Osteocyte (in vitro differentiated cells): ENCODE results near the gene DDX41. TPM values are rescaled to one million over a fixed set of nuclear protein-coding genes. Genes with fewer than 3 reads are reported as not detected.
A peak's percentile ranks its signal among the peaks of the same experiment; 100 is the strongest.

Experiments
- DNase-seq: peaks from one replicate; pipeline ENCODE4 v3.0.0; 2021; ENCODE audit warnings: mixed read lengths; ENCODE audit not compliant: unreplicated experiment; ENCODE audit errors: extremely low spot score
- H3K27ac Mint-ChIP-seq: one replicate; pipeline ENCODE4 v1.8.0; 2021; ENCODE audit warnings: mild to moderate bottlenecking, mixed read lengths; ENCODE audit not compliant: unreplicated experiment
- H3K27me3 Mint-ChIP-seq: one replicate; pipeline ENCODE4 v1.8.0; 2021; ENCODE audit warnings: mixed read lengths; ENCODE audit not compliant: unreplicated experiment
- H3K36me3 Mint-ChIP-seq: one replicate; pipeline ENCODE4 v1.8.0; 2021; ENCODE audit warnings: mixed read lengths; ENCODE audit not compliant: unreplicated experiment
- H3K4me1 Mint-ChIP-seq: one replicate; pipeline ENCODE4 v1.8.0; 2021; ENCODE audit warnings: mixed read lengths; ENCODE audit not compliant: unreplicated experiment
- H3K4me3 Mint-ChIP-seq: one replicate; pipeline ENCODE4 v1.8.0; 2021; ENCODE audit warnings: mild to moderate bottlenecking, moderate library complexity, mixed read lengths; ENCODE audit not compliant: unreplicated experiment
- H3K9me3 Mint-ChIP-seq: one replicate; pipeline ENCODE4 v1.8.0; 2021; ENCODE audit warnings: mixed read lengths; ENCODE audit not compliant: unreplicated experiment
- total RNA-seq: library from RNA; stranded (reverse); gene quantifications from 2 replicates; pipeline ENCODE4 v1.2.1, GENCODE V29; 2021
- TF ChIP-seq, protein P1 (sequence below): fragments of 200-600 bp; sonication (generic); IDR thresholded peaks from 2 replicates; pipeline ENCODE4 v1.5.0; 2021; ENCODE audit warnings: antibody characterized with exemption, mild to moderate bottlenecking, moderate library complexity

Gene DDX41
- total RNA-seq, 1 donor from 2014 or later, result 83.1 TPM

DNA sequence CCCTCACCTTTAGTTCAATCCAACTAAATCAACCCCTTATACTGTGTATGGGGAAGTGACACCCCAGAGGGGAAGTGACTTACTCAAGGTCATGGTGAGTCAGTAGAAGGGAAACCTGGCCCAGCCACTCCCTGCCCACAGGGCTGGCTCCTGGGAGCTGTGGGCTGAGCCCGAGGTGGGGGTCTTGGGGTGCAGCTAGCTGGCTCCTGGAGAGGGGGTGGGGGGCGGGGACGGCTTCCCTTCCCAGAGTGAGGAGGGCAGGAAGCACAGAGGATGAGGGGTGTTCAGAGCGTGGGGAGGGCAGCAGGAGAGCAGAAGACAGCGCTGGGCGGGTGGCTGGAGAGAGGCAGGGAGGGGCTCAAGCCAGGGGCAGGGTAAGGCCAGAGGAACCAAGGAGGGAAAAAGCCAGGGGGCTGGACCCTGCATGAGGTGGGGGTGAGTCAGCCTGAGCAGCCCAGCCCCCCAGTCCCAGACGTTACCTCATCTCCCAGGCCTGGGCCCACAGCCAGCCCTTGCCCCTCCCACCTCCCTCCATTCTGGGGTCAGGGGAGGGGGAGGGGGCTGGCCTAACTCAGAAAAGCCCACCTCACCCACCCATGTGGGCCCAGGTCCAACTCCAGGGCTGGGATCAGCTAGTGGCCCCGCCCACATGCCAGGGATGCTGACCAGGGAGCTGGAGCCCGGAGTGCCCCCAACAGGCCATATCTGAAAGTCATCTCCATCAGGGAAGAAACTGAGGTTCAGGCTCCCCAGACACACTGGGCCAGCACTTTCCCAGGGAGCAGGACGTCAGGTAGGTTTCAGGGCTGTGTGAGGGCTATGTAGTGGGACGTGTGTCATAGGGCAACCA lies 22.2 kb downstream of the DDX41 start:
- peak; percentile 97 for DNase-seq
- Mint-ChIP-seq H3K36me3 (peaks cover 13% of the 10 kb centered on the region), H3K27me3 (no peaks in the 10 kb centered on the region), H3K9me3 (no peaks in the 10 kb centered on the region), H3K27ac (peak overlapping the region; percentile 91), H3K4me3 (peak overlapping the region; percentile 84), H3K4me1 (peaks cover 69% of the 10 kb centered on the region)
- TF ChIP-seq, protein P1, sequence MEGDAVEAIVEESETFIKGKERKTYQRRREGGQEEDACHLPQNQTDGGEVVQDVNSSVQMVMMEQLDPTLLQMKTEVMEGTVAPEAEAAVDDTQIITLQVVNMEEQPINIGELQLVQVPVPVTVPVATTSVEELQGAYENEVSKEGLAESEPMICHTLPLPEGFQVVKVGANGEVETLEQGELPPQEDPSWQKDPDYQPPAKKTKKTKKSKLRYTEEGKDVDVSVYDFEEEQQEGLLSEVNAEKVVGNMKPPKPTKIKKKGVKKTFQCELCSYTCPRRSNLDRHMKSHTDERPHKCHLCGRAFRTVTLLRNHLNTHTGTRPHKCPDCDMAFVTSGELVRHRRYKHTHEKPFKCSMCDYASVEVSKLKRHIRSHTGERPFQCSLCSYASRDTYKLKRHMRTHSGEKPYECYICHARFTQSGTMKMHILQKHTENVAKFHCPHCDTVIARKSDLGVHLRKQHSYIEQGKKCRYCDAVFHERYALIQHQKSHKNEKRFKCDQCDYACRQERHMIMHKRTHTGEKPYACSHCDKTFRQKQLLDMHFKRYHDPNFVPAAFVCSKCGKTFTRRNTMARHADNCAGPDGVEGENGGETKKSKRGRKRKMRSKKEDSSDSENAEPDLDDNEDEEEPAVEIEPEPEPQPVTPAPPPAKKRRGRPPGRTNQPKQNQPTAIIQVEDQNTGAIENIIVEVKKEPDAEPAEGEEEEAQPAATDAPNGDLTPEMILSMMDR, result peak; percentile 53

DNA sequence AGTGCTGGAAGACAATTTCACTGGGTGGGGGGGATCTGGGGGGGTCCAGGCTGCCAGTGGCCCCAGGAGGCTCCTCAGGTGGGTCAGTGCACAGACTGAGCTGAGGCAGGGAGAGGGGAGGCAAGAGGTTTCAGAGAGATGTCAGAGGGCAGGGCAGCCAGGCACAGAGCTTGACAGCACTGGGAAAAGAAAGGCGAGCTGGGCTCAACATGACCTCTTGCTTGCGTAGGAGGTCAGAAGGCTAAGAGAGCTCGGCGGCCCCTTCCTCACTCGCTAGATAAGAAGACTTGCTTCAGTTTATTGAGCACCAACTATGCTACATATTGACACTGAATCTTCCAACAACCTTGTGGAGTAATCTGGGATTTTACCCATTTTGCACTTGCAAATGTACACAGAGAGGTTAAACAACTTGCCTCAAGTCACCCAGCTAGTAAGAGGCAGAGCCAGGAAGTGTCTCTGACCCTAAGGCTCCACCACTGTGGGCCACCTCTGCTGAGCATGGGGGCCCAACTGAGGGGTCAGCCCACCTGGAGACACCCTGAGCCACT lies 22.9 kb downstream of the DDX41 start:
- H3K27ac Mint-ChIP-seq, result peak overlapping the region; percentile 91
- DNase-seq, result no peak
- H3K4me3 Mint-ChIP-seq, result no peak overlapping the region
- H3K9me3 Mint-ChIP-seq, result no peaks in the 10 kb centered on the region
- H3K27me3 Mint-ChIP-seq, result no peaks in the 10 kb centered on the region
- H3K36me3 Mint-ChIP-seq, result peaks cover 14% of the 10 kb centered on the region
- H3K4me1 Mint-ChIP-seq, result peaks cover 62% of the 10 kb centered on the region
- TF ChIP-seq, protein P1, result no peak

DNA sequence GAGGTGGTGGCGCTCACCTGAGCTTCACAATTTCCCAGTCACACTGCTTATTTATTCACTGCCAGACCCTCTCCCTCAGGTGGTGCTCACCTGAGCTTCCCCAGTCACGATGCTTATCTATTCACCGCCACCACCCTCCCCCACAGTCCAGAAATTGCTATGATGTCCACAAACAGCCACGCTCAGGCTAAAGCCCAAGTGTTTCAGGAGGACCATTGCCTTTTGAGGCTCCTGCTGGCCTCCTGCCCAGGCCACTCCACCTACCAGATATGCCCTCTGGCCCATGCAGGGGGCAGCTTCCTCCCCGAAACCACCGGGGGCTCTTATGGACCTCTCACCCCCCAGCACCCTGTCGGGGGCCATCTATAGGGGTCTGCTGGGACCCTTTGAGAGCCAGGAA lies 23.9 kb downstream of the DDX41 start:
- no peaks in the 10 kb centered on the region for H3K9me3 Mint-ChIP-seq
- H3K27ac Mint-ChIP-seq, result peak overlapping the region; percentile 91
- TF ChIP-seq, protein P1, result no peak
- peak overlapping the region; percentile 14 for H3K4me3 Mint-ChIP-seq
- no peaks in the 10 kb centered on the region for H3K27me3 Mint-ChIP-seq
- H3K4me1 Mint-ChIP-seq, result peaks cover 52% of the 10 kb centered on the region
- H3K36me3 Mint-ChIP-seq, result peaks cover 20% of the 10 kb centered on the region
- no peak for DNase-seq

DNA sequence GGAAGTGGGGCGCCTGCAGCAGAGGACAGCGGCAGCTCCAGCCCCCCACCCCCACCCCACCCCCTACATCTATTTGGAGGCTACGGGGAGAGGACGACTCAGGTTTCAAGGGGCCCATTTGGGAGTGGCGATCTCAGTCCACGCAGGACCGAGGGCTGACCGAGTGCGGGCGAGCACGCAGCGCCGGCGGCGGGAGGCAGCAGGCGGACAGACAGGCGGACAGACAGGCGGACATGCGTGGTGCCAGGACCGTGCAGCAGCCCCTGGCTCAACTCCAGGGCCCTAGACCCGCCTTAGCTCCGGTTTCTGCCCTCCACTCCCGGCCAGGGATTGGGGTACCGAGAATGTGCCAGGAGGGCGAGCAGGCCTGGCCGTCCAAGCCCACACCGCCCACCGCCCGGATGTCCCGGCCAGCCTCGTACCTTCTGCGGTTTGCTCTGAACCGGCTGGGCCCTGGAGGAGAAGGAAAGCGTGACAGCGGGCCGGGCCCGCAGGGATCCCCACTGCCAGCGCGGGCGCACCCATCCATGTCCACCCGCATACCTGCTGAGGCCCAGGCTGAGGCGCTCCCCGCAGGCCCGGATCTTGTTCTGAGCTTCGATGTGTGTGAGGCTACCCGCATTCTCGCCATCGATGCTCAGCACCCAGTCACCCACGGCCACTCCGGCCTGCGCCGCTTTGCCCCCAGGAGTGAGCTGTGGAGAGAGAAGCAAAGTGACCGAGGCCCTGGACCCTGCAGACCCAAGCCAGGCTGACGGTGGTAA lies 24.6 kb downstream of the DDX41 start:
- H3K27ac Mint-ChIP-seq, result peak overlapping the region; percentile 91
- no peak overlapping the region for H3K4me3 Mint-ChIP-seq
- peaks cover 24% of the 10 kb centered on the region for H3K36me3 Mint-ChIP-seq
- H3K27me3 Mint-ChIP-seq, result no peaks in the 10 kb centered on the region
- DNase-seq, result no peak
- peaks cover 49% of the 10 kb centered on the region for H3K4me1 Mint-ChIP-seq
- no peaks in the 10 kb centered on the region for H3K9me3 Mint-ChIP-seq
- TF ChIP-seq, protein P1, result no peak
